ENCODE data around the gene NRG4.
"Not testable (repeated sequence)": the region's sequence is repeated elsewhere in the genome, so short reads cannot be mapped to it uniquely, and the experiment has no call there.

The NRG4 gene

DNA sequence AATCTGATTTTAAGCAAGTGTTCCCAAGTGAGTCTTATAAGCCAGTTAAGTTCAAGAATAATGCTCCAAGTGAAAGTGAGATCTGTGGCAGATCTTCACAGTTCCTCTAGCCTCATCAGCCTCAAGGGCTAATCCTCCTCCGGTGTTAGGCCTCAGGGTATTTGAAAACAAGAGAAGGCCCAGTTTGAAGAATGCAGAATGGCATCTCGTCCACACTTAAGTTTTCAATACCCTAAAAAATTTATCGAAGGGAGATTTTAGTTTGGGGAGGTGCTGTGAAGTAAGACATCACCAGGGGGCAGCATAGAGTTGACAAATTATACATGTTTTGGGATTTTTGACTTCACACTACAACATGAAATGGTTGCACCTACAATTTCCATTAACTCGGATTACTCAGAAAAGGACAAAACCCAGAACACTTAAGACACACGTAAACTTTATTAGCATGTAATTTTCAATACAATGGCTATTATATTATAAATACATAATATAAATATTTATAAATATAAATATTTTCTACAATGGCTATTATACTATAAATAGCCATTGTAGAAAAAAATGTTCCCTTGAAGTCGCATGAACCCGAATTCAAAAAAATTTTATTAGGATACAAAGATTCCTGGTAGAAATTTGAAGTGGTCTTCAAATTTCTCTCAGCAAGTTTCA is 45.2 kb upstream of the NRG4 start:
- TF ChIP-seq, protein P1, sequence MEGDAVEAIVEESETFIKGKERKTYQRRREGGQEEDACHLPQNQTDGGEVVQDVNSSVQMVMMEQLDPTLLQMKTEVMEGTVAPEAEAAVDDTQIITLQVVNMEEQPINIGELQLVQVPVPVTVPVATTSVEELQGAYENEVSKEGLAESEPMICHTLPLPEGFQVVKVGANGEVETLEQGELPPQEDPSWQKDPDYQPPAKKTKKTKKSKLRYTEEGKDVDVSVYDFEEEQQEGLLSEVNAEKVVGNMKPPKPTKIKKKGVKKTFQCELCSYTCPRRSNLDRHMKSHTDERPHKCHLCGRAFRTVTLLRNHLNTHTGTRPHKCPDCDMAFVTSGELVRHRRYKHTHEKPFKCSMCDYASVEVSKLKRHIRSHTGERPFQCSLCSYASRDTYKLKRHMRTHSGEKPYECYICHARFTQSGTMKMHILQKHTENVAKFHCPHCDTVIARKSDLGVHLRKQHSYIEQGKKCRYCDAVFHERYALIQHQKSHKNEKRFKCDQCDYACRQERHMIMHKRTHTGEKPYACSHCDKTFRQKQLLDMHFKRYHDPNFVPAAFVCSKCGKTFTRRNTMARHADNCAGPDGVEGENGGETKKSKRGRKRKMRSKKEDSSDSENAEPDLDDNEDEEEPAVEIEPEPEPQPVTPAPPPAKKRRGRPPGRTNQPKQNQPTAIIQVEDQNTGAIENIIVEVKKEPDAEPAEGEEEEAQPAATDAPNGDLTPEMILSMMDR (IDR thresholded peaks at IDR 0.05; ENCODE audit: low read depth, low read length) = peak; percentile 75
- no peak overlapping the region for H3K4me3 ChIP-seq (replicated peaks in 1 of 2; ENCODE audit: low read depth in 2 of 2, low read length in 2 of 2)
- peak; percentile 59 to 61 for DNase-seq (ENCODE audit: low read depth in 2 of 2)

- no peak for DNase-seq (ENCODE audit: low read depth in 2 of 2)
- H3K4me3 ChIP-seq (replicated peaks in 1 of 2; ENCODE audit: low read depth in 2 of 2, low read length in 2 of 2) = no peak overlapping the region
Measured at GRCh38 chr15:76056931-76057330, 44.7 kb upstream of the NRG4 start.

DNA sequence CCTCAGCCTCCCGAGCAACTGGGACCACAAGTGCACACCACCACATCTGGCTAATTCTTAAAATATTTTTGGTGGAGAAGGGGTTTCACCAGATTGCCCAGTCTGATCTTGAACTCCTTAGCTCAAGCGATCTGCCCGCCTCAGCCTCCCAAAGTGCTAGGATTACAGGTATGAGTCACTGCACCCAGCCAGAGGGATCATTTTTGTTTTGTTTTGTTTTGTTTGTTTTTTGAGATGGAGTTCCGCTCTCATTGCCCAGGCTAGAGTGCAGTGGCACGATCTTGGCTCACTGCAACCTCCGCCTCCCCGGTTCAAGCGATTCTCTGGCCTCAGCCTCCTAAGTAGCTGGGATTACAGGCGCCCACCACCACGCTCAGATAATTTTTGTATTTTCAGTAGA is 42.0 kb upstream of the NRG4 start:
- DNase-seq (ENCODE audit: low read depth in 2 of 2); H3K4me3 ChIP-seq (replicated peaks in 1 of 2; ENCODE audit: low read depth in 2 of 2, low read length in 2 of 2): not testable (repeated sequence)

More at GRCh38 chr15:76056931-76057330, 44.7 kb upstream of the NRG4 start:
- TF ChIP-seq, protein P1 (IDR thresholded peaks at IDR 0.05; ENCODE audit: low read depth, low read length) = no peak

DNA sequence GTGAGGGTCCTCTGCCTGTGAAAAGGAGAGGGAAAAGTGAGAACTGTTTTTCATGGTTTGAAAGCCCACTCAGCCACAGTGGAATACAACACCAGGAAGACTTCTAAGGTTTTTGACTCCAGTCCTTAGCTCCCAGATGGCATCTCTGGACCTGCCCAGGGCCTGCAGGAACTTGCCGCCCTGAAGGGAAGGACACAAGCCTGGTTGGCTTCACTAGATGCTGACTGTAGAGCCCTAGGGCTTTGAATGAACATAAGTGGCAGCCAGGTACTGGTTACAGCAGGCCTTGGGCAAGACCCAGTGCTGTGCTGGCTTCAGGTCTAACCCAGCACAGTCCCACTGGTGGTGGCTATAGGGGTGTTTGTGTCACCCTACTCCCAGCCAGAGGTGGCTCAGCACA is 26.3 kb upstream of the NRG4 start:
- TF ChIP-seq, protein P1 (IDR thresholded peaks at IDR 0.05; ENCODE audit: low read depth, low read length) = no peak
- no peak overlapping the region for H3K4me3 ChIP-seq (replicated peaks in 1 of 2; ENCODE audit: low read depth in 2 of 2, low read length in 2 of 2)
- no peak for DNase-seq (ENCODE audit: low read depth in 2 of 2)

- TF ChIP-seq, protein P1 (IDR thresholded peaks at IDR 0.05; ENCODE audit: low read depth, low read length) = no peak
- no peak for DNase-seq (ENCODE audit: low read depth in 2 of 2)
- no peak overlapping the region for H3K4me3 ChIP-seq (replicated peaks in 1 of 2; ENCODE audit: low read depth in 2 of 2, low read length in 2 of 2)
Measured at GRCh38 chr15:76035593-76035992, 23.4 kb upstream of the NRG4 start.

DNA sequence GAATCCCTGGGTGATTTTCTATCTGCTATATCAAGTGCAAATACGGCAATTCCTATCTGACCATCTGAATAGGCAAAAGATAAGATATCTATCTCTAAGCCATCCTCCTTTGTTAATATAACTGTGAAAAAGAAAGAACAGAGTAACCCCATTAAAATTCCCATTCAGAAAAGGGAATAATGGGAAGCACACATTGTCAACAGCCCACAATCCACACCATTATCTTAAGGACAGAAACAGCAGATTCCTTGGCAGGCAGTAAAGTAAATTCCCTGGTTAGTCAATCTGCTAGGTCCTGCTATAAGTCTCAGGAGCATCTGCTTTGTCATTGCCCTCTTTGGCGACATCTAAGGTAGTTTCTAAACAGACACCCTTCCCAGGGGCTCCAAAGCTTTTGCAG is 21.9 kb upstream of the NRG4 start:
- TF ChIP-seq, protein P1 (IDR thresholded peaks at IDR 0.05; ENCODE audit: low read depth, low read length) = no peak
- H3K4me3 ChIP-seq (replicated peaks in 1 of 2; ENCODE audit: low read depth in 2 of 2, low read length in 2 of 2) = no peak overlapping the region
- DNase-seq (ENCODE audit: low read depth in 2 of 2) = no peak

GRCh38 chr15:76033438-76033837 is 21.2 kb upstream of the NRG4 start:
- TF ChIP-seq, protein P1 (IDR thresholded peaks at IDR 0.05; ENCODE audit: low read depth, low read length) = no peak
- DNase-seq (ENCODE audit: low read depth in 2 of 2) = no peak
- H3K4me3 ChIP-seq (replicated peaks in 1 of 2; ENCODE audit: low read depth in 2 of 2, low read length in 2 of 2) = no peak overlapping the region
